Upper lobe of left lung (tissue), 4 donors: Measurements from ENCODE around the gene HIVEP3.

Experiments used
- POLR2AphosphoS5 ChIP-seq, 2 donors: sonication (generic); formaldehyde crosslinking; IDR thresholded peaks; one replicate each; pipeline ENCODE4 v1.5.1; 2017; ENCODE audit warnings: antibody characterized with exemption in 2 of 2
- TF ChIP-seq, protein P1 (sequence below), 6 experiments: fragments of 450-650 bp in 4 of 6; fragments of 200-600 bp in 2 of 6; sonication (generic) in 2 of 6; IDR thresholded peaks; one replicate each; pipeline ENCODE4 v1.5.1; 2016 to 2019; ENCODE audit warnings: antibody characterized with exemption in 6 of 6

DNA sequence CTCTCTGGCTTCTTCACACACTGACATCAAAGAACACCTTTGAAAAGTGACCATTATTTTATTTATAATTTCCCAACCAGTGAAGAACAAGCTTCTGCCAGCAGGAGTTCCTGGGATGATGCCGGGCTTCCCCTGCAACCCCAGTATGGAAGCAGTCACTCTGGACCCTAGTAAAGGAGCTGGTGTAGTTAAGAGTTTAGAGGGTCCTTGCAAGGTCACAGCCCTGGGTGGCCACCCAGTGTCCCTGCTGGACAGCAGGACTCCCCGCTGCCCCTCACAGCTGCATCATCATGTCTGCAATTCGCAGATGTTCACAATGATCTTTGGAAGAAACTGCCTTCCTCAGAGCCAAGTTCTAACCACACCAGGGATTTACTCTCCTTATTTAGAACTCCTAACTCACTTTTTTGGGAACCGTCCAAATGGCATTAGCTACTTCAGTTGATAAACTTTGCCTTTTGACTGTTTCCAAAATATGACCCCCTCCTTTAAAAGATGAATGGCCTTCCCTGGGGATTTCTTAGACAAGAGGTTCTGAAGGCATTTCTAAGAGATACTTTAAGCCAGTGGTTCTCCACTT, 90.6 kb downstream of the HIVEP3 start:
- TF ChIP-seq, protein P1, sequence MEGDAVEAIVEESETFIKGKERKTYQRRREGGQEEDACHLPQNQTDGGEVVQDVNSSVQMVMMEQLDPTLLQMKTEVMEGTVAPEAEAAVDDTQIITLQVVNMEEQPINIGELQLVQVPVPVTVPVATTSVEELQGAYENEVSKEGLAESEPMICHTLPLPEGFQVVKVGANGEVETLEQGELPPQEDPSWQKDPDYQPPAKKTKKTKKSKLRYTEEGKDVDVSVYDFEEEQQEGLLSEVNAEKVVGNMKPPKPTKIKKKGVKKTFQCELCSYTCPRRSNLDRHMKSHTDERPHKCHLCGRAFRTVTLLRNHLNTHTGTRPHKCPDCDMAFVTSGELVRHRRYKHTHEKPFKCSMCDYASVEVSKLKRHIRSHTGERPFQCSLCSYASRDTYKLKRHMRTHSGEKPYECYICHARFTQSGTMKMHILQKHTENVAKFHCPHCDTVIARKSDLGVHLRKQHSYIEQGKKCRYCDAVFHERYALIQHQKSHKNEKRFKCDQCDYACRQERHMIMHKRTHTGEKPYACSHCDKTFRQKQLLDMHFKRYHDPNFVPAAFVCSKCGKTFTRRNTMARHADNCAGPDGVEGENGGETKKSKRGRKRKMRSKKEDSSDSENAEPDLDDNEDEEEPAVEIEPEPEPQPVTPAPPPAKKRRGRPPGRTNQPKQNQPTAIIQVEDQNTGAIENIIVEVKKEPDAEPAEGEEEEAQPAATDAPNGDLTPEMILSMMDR (IDR thresholded peaks at IDR 0.05), result no peak
- TF ChIP-seq POLR2AphosphoS5 (IDR thresholded peaks at IDR 0.05), result no peak
